K562 (cell line): ENCODE measurements around the gene PPP4R1. TPM values are rescaled to one million over a fixed set of nuclear protein-coding genes. Genes with fewer than 3 reads are reported as not detected.
A peak's percentile ranks its signal among the peaks of the same experiment; 100 is the strongest.

Source experiments
- ATAC-seq: fragments of 200-7000 bp; cut with Tn5 transposase; 3 replicates; pipeline ENCODE4 v1.9.1; 2020; ENCODE audit warnings: moderate library complexity
- BruUV-seq: library from RNA; stranded (reverse); fragments of 400-500 nt; replicated peaks from 2 replicates; lab custom pipeline; 2021; lab: Mats Ljungman, UMichigan
- CTCF ChIA-PET: fragments of 300-600 bp; formaldehyde crosslinking; extraction: SDS; loops from one replicate; lab custom pipeline; 2021; ENCODE audit warnings: low intra/inter-chr PET ratio; lab: Yijun Ruan, JAX
- POLR2A ChIA-PET: fragments of 300-600, 350-650 bp; sonication (Branson Sonifier 250); formaldehyde crosslinking; extraction: SDS; loops from one replicate; lab custom pipeline; 2021; ENCODE audit warnings: antibody characterized with exemption, inconsistent platforms; lab: Yijun Ruan, JAX
- DNase-seq, 4 experiments: peaks; one replicate each; pipeline versions ENCODE4 v3.0.0 to v3.0.0-alpha.2; 2011 to 2018; ENCODE audit warnings: low spot score in 3 of 4, mixed read lengths in 3 of 4; ENCODE audit errors: extremely low read depth in 1 of 4
- FAIRE-seq: peaks from 2 replicates; lab custom pipeline; 2011; peaks lifted over from hg19 to GRCh38; lab: Jason Lieb, UNC
- H2AFZ ChIP-seq: 2 replicates; pipeline ENCODE4 v1.6.0; 2011; ENCODE audit warnings: low read depth, low read length, control low read depth, inconsistent platforms
- H3K27ac ChIP-seq: fragments of 200-600 bp; 3 replicates; pipeline ENCODE4 v1.8.0; 2011; ENCODE audit warnings: low read depth, mild to moderate bottlenecking, control low read depth, inconsistent platforms, low read length, moderate library complexity, mixed read lengths; ENCODE audit errors: extremely low read depth
- H3K27me3 ChIP-seq, 2 experiments: fragments of 300-600 bp in 1 of 2; 2 replicates in 1 of 2; 3 replicates in 1 of 2; pipeline versions ENCODE4 v1.6.0 to v1.8.0; 2011; ENCODE audit warnings: inconsistent platforms in 2 of 2, low read length in 2 of 2, mild to moderate bottlenecking in 1 of 2, mixed read lengths in 1 of 2, moderate library complexity in 1 of 2; ENCODE audit not compliant: control insufficient read depth in 2 of 2, insufficient read depth in 2 of 2
- H3K36me3 ChIP-seq: fragments of 300-600 bp; 3 replicates; pipeline ENCODE4 v1.8.0; 2011; ENCODE audit warnings: mild to moderate bottlenecking, low read length, inconsistent platforms; ENCODE audit not compliant: control insufficient read depth, insufficient read depth
- H3K4me1 ChIP-seq, 2 experiments: fragments of 200-600 bp in 1 of 2; replicated peaks in 1 of 2; 2 replicates in 1 of 2; 3 replicates in 1 of 2; pipeline versions ENCODE4 v1.5.1 to v1.8.0; 2011; ENCODE audit warnings: inconsistent platforms in 2 of 2, low read length in 2 of 2, mild to moderate bottlenecking in 1 of 2, mixed read lengths in 1 of 2, moderate library complexity in 1 of 2; ENCODE audit not compliant: control insufficient read depth in 2 of 2, insufficient read depth in 2 of 2
- H3K4me2 ChIP-seq: 2 replicates; pipeline ENCODE4 v1.6.1; 2011; ENCODE audit warnings: low read length, control low read depth, inconsistent platforms, mixed read lengths; ENCODE audit not compliant: insufficient read depth
- H3K4me3 ChIP-seq: fragments of 200-600 bp; sonication (generic), shearing (Covaris generic); 2 replicates; pipeline ENCODE4 v1.5.1; 2016; ENCODE audit warnings: control low read depth, inconsistent platforms
- H3K79me2 ChIP-seq: fragments of 200-600 bp; 3 replicates; pipeline ENCODE4 v1.8.0; 2011; ENCODE audit warnings: low read length, inconsistent platforms; ENCODE audit not compliant: control insufficient read depth, insufficient read depth
- H3K9ac ChIP-seq, 2 experiments: 2 replicates each; pipeline versions ENCODE4 v1.6.0 to v1.6.1; 2011; ENCODE audit warnings: low read depth in 2 of 2, low read length in 2 of 2, control low read depth in 1 of 2, inconsistent platforms in 1 of 2, mild to moderate bottlenecking in 1 of 2, mixed read lengths in 1 of 2; ENCODE audit not compliant: insufficient read depth in 1 of 2
- H3K9me1 ChIP-seq: one replicate; pipeline ENCODE4 v1.6.0; 2011; ENCODE audit warnings: inconsistent platforms, mild to moderate bottlenecking, low read length, moderate library complexity; ENCODE audit not compliant: control insufficient read depth, insufficient read depth
- H3K9me3 ChIP-seq: replicated peaks from 2 replicates; pipeline ENCODE4 v1.5.1; 2011; ENCODE audit warnings: low read depth, low read length, inconsistent platforms; ENCODE audit not compliant: control insufficient read depth, insufficient read depth
- H4K20me1 ChIP-seq: replicated peaks from 2 replicates; pipeline ENCODE4 v1.6.1; 2011; ENCODE audit warnings: low read length, inconsistent platforms, mixed read lengths; ENCODE audit not compliant: control insufficient read depth, insufficient read depth
- PRPF4 ChIP-seq: fragments of 200-400 bp; formaldehyde crosslinking; IDR thresholded peaks from one replicate; pipeline ENCODE4 v1.6.1; 2017; ENCODE audit warnings: low read length, low read depth, mild to moderate bottlenecking; ENCODE audit not compliant: insufficient read depth, poor library complexity, severe bottlenecking
- RBM22 ChIP-seq: fragments of 200-400 bp; formaldehyde crosslinking; IDR thresholded peaks from 2 replicates; pipeline ENCODE4 v1.6.1; 2018; ENCODE audit warnings: low read length, low read depth; ENCODE audit not compliant: poor library complexity, severe bottlenecking
- ZBTB12 ChIP-seq: fragments of 250-450 bp; sonication (Bioruptor Pico); IDR thresholded peaks from 2 replicates; pipeline ENCODE4 v1.4.0; 2020
- ZNF121 ChIP-seq: sonication (generic); formaldehyde crosslinking; conservative IDR thresholded peaks from 2 replicates; pipeline ENCODE4 v1.8.0; 2022; ENCODE audit warnings: missing genetic modification reagents
- ZNF785 ChIP-seq: fragments of 250-450 bp; sonication (Bioruptor Pico); IDR thresholded peaks from 2 replicates; pipeline ENCODE4 v1.4.0; 2020; ENCODE audit warnings: mild to moderate bottlenecking
- WGBS: fragments of 100-300 bp; shearing (Covaris generic); methylation state at CpG from one replicate; pipeline ENCODE4 v1.1.6; 2016; ENCODE audit warnings: low coverage, mixed read lengths; ENCODE audit not compliant: insufficient coverage; ENCODE audit errors: missing lambda C conversion rate; 5-methylcytosine and 5-hydroxymethylcytosine counted together
- in situ Hi-C: fragments of 300-500 bp; cut with MboI; formaldehyde crosslinking; loops from 4 replicates; pipeline ENCODE4 v1.15.0; 2018; ENCODE audit warnings: inconsistent platforms, mixed read lengths
- intact Hi-C: fragments of 100-400 bp; cut with micrococcal nuclease; formaldehyde crosslinking; loops from 2 replicates; pipeline ENCODE4 v1.14.2; 2022
- polyA plus RNA-seq, 8 experiments: library from polyadenylated mRNA; depleted of rRNA in 4 of 8; stranded (reverse) in 5 of 8; unstranded in 3 of 8; fragments of >200 nt; fragmentation: Nextera tagmentation in 2 of 8; fragmentation: Illumina TruSeq in 1 of 8; extraction: Ambion mirVana in 2 of 8; extraction: Trizol in 1 of 8; gene quantifications; 2 replicates each; pipeline versions ENCODE4 v1.2.1 to v1.2.3, GENCODE V29; 2011 to 2014; ENCODE audit warnings: inconsistent platforms in 1 of 8, missing spikeins in 1 of 8
- total RNA-seq, 7 experiments: library from RNA; depleted of rRNA in 6 of 7; stranded (reverse); fragments of >200 nt in 6 of 7; fragmentation: Illumina TruSeq in 2 of 7; extraction: Trizol in 2 of 7; gene quantifications; 2 replicates each; pipeline versions ENCODE4 v1.2.1 to v1.2.3, GENCODE V29; 2011 to 2021; ENCODE audit warnings: low replicate concordance in 1 of 7

Gene PPP4R1
- total and polyA plus RNA-seq, 9 of the 15 experiments (the other 6 are each of a cell fraction or from before 2014, with no cell fraction given) = 23.5 to 136 (median 84.5) TPM

GRCh38 chr18:9534844-9535243 is 79.5 kb downstream of the PPP4R1 start:
- peaks cover 72% of the 10 kb centered on the region; the same call in 2 of the 3 replicates for H3K36me3 ChIP-seq
- 94% methylated on average over 11 of the region's 11 CpGs for WGBS
- CTCF ChIA-PET = no interaction called here

GRCh38 chr18:9531791-9532410 is 82.5 kb downstream of the PPP4R1 start:
- 84% methylated on average over 7 of the region's 7 CpGs for WGBS
- peak; percentile 6 for FAIRE-seq
- H3K27ac ChIP-seq = no peak overlapping the region
- BruUV-seq = no TSS peak
- ChIA-PET CTCF (no interaction called here), POLR2A (interaction anchor here (0.6 kb wide), 1 partner anchor 262 kb away, joined by 3 read pairs; no protein-coding TSS in a partner anchor)
- no peak for DNase-seq
- H3K27me3 ChIP-seq = no peaks in the 10 kb centered on the region
- H3K9ac ChIP-seq = no peak overlapping the region
- H3K9me1 ChIP-seq = no peaks in the 10 kb centered on the region
- H3K79me2 ChIP-seq = no peaks in the 10 kb centered on the region
- H3K4me3 ChIP-seq = no peak overlapping the region
- no peaks in the 10 kb centered on the region for H3K4me1 ChIP-seq
- H3K36me3 ChIP-seq = peaks cover 77% of the 10 kb centered on the region
- no peak overlapping the region for H3K4me2 ChIP-seq
- H3K9me3 ChIP-seq = no peaks in the 10 kb centered on the region
- in situ Hi-C loops = no loop called here
- H4K20me1 ChIP-seq = no peaks in the 10 kb centered on the region; the same call in 1 of the 2 replicates
- no peak overlapping the region for H2AFZ ChIP-seq
- no peak for ATAC-seq
- intact Hi-C loops = no loop called here
- no peak for TF ChIP-seq ZBTB12 (CRISPR knock-in tag)
- no peak for TF ChIP-seq PRPF4
- TF ChIP-seq ZNF785 = no peak

More at GRCh38 chr18:9534844-9535243, 79.5 kb downstream of the PPP4R1 start:
- H3K9me3 ChIP-seq = no peaks in the 10 kb centered on the region
- no peaks in the 10 kb centered on the region for H3K4me1 ChIP-seq
- H3K27ac ChIP-seq = no peak overlapping the region
- TF ChIP-seq RBM22 (peak; percentile 15), ZNF121 (no peak)
- DNase-seq = no peak
- intact Hi-C loops (no loop called here), in situ Hi-C loops (no loop called here)
- ATAC-seq = no peak
- H3K4me3 ChIP-seq = no peak overlapping the region
- H3K4me2 ChIP-seq = no peak overlapping the region
- H3K79me2 ChIP-seq = no peaks in the 10 kb centered on the region
- FAIRE-seq = no peak
- H4K20me1 ChIP-seq = no peaks in the 10 kb centered on the region; the same call in 1 of the 2 replicates
- H3K9me1 ChIP-seq = no peaks in the 10 kb centered on the region
- no peak overlapping the region for H2AFZ ChIP-seq
- H3K27me3 ChIP-seq = no peaks in the 10 kb centered on the region
- no peak overlapping the region for H3K9ac ChIP-seq
- POLR2A ChIA-PET = interaction anchor here (0.8 kb wide), 1 partner anchor 525 kb away, joined by 4 read pairs; no protein-coding TSS in a partner anchor
- no TSS peak for BruUV-seq
